H1 (cell line): Measurements from ENCODE around the gene ITGB1BP1. TPM values are rescaled to one million over a fixed set of nuclear protein-coding genes. Genes with fewer than 3 reads are reported as not detected.

Experiments
- CTCF ChIA-PET: fragments of 300-600 bp; sonication (Branson Sonifier 250); formaldehyde crosslinking; loops from one replicate; lab custom pipeline; 2021; ENCODE audit not compliant: partially characterized antibody; lab: Charles Lee
- POLR2A ChIA-PET: fragments of 300-600 bp; sonication (Branson Sonifier 250); formaldehyde crosslinking; loops from one replicate; lab custom pipeline; 2021; ENCODE audit warnings: inconsistent platforms; ENCODE audit not compliant: partially characterized antibody; lab: Charles Lee
- DNase-seq, 2 experiments: peaks; one replicate each; pipeline versions ENCODE4 v3.0.0 to v3.0.0-alpha.2; 2010 to 2022; ENCODE audit warnings: low spot score in 2 of 2, low read depth in 1 of 2, mixed read lengths in 1 of 2
- FAIRE-seq: peaks from 2 replicates; lab custom pipeline; 2011; peaks lifted over from hg19 to GRCh38; lab: Jason Lieb, UNC
- H2AFZ ChIP-seq: 2 replicates; pipeline ENCODE4 v1.8.1; 2012; ENCODE audit warnings: low read length, inconsistent platforms
- H2AK5ac ChIP-seq: 2 replicates; pipeline ENCODE4 v1.6.1; 2013; ENCODE audit warnings: low read depth, low read length
- H2BK120ac ChIP-seq: replicated peaks from 2 replicates; pipeline ENCODE3; 2013; ENCODE audit warnings: low read depth, low read length, inconsistent platforms
- H2BK12ac ChIP-seq: 2 replicates; pipeline ENCODE4 v1.6.1; 2013; ENCODE audit warnings: low read depth, low read length
- H2BK15ac ChIP-seq: 2 replicates; pipeline ENCODE4 v1.6.1; 2013; ENCODE audit warnings: low read length
- H2BK20ac ChIP-seq: 2 replicates; pipeline ENCODE4 v1.6.1; 2013; ENCODE audit warnings: low read length
- H2BK5ac ChIP-seq: 2 replicates; pipeline ENCODE4 v1.6.1; 2013; ENCODE audit warnings: low read depth, low read length
- H3K14ac ChIP-seq: 2 replicates; pipeline ENCODE4 v1.6.1; 2013; ENCODE audit warnings: inconsistent platforms; ENCODE audit not compliant: insufficient read length
- H3K18ac ChIP-seq: 2 replicates; pipeline ENCODE4 v1.6.1; 2013; ENCODE audit warnings: low read length; ENCODE audit errors: extremely low read depth
- H3K23ac ChIP-seq: 2 replicates; pipeline ENCODE4 v1.6.1; 2013; ENCODE audit warnings: inconsistent platforms; ENCODE audit not compliant: insufficient read length
- H3K23me2 ChIP-seq: 2 replicates; pipeline ENCODE4 v1.6.1; 2013; ENCODE audit warnings: low read depth, low read length
- H3K27ac ChIP-seq: 2 replicates; pipeline ENCODE4 v1.6.1; 2011; ENCODE audit warnings: low read depth, low read length, inconsistent platforms
- H3K27me3 ChIP-seq, 4 experiments: replicated peaks in 1 of 4; 1 replicate in 1 of 4; 2 replicates in 3 of 4; pipeline versions ENCODE4 v1.6.1 to v1.8.1; 2011 to 2013; ENCODE audit warnings: low read length in 3 of 4, mild to moderate bottlenecking in 3 of 4, inconsistent platforms in 2 of 4, mixed read lengths in 2 of 4, moderate library complexity in 1 of 4; ENCODE audit not compliant: control insufficient read depth in 3 of 4, insufficient read depth in 3 of 4; ENCODE audit errors: extremely low read depth in 1 of 4
- H3K36me3 ChIP-seq, 4 experiments: 2 replicates each; pipeline versions ENCODE4 v1.6.1 to v1.8.1; 2011 to 2013; ENCODE audit warnings: mild to moderate bottlenecking in 4 of 4, low read length in 3 of 4, moderate library complexity in 2 of 4, control low read depth in 1 of 4, inconsistent platforms in 1 of 4; ENCODE audit not compliant: insufficient read depth in 4 of 4, control insufficient read depth in 2 of 4
- H3K4ac ChIP-seq: replicated peaks from 2 replicates; pipeline ENCODE3; 2013; ENCODE audit warnings: low read length, low read depth, mixed read lengths, inconsistent platforms; ENCODE audit not compliant: insufficient read length
- H3K4me1 ChIP-seq, 4 experiments: replicated peaks in 1 of 4; 1 replicate in 1 of 4; 2 replicates in 3 of 4; pipeline versions ENCODE4 v1.6.1 to v1.8.1; 2011 to 2013; ENCODE audit warnings: low read length in 3 of 4, inconsistent platforms in 2 of 4, mixed read lengths in 1 of 4; ENCODE audit not compliant: insufficient read depth in 4 of 4, control insufficient read depth in 3 of 4
- H3K4me2 ChIP-seq, 2 experiments: 2 replicates each; pipeline versions ENCODE4 v1.6.1 to v1.8.1; 2011 to 2013; ENCODE audit warnings: low read depth in 2 of 2, low read length in 2 of 2, control low read depth in 1 of 2, inconsistent platforms in 1 of 2, mild to moderate bottlenecking in 1 of 2; ENCODE audit not compliant: insufficient read depth in 1 of 2
- H3K4me3 ChIP-seq, 4 experiments: fragments of 200-600, 300-600 bp in 1 of 4; sonication (generic), shearing (Covaris generic), sonication (Bioruptor Twin) in 1 of 4; 2 replicates each; pipeline versions ENCODE4 v1.5.1 to v1.8.1; 2011 to 2016; ENCODE audit warnings: low read length in 4 of 4, low read depth in 3 of 4, control low read depth in 2 of 4, inconsistent platforms in 2 of 4, mild to moderate bottlenecking in 2 of 4, mixed read lengths in 1 of 4, moderate library complexity in 1 of 4; ENCODE audit not compliant: insufficient read depth in 2 of 4; ENCODE audit errors: extremely low read depth in 1 of 4
- H3K56ac ChIP-seq: replicated peaks from 2 replicates; pipeline ENCODE3; 2013; ENCODE audit warnings: low read depth, mild to moderate bottlenecking, mixed read lengths, low read length, inconsistent platforms; ENCODE audit not compliant: insufficient read length
- H3K79me1 ChIP-seq: 2 replicates; pipeline ENCODE4 v1.6.1; 2013; ENCODE audit warnings: low read depth, low read length, control low read depth
- H3K79me2 ChIP-seq, 2 experiments: 2 replicates each; pipeline versions ENCODE4 v1.6.1 to v1.8.1; 2012 to 2013; ENCODE audit warnings: low read length in 2 of 2, mild to moderate bottlenecking in 2 of 2, inconsistent platforms in 1 of 2; ENCODE audit not compliant: insufficient read depth in 2 of 2, control insufficient read depth in 1 of 2
- H3K9ac ChIP-seq, 4 experiments: replicated peaks in 1 of 4; 1 replicate in 1 of 4; 2 replicates in 3 of 4; pipeline versions ENCODE4 v1.6.1 to v1.8.1; 2011 to 2013; ENCODE audit warnings: low read depth in 3 of 4, low read length in 3 of 4, control low read depth in 2 of 4, mild to moderate bottlenecking in 2 of 4, moderate library complexity in 2 of 4, inconsistent platforms in 1 of 4; ENCODE audit errors: extremely low read depth in 1 of 4
- H3K9me3 ChIP-seq, 2 experiments: 2 replicates each; pipeline versions ENCODE4 v1.6.1 to v1.8.1; 2012 to 2013; ENCODE audit warnings: mild to moderate bottlenecking in 2 of 2, moderate library complexity in 2 of 2, control low read depth in 1 of 2, inconsistent platforms in 1 of 2, low read depth in 1 of 2, low read length in 1 of 2, mixed read lengths in 1 of 2; ENCODE audit not compliant: insufficient read depth in 2 of 2
- H4K20me1 ChIP-seq, 2 experiments: replicated peaks in 1 of 2; 2 replicates each; pipeline versions ENCODE3 to v1.8.1; 2011 to 2013; ENCODE audit warnings: inconsistent platforms in 2 of 2, low read length in 2 of 2, mild to moderate bottlenecking in 1 of 2; ENCODE audit not compliant: insufficient read depth in 2 of 2, control insufficient read depth in 1 of 2
- H4K5ac ChIP-seq: 2 replicates; pipeline ENCODE4 v1.6.1; 2013; ENCODE audit warnings: low read length, low read depth, mixed read lengths, inconsistent platforms; ENCODE audit not compliant: insufficient read length
- H4K8ac ChIP-seq: 2 replicates; pipeline ENCODE4 v1.8.0; 2013; ENCODE audit warnings: mild to moderate bottlenecking, moderate library complexity, low read length, inconsistent platforms; ENCODE audit not compliant: insufficient read depth; ENCODE audit errors: extremely low read depth
- H4K91ac ChIP-seq: replicated peaks from 2 replicates; pipeline ENCODE3; 2013; ENCODE audit warnings: low read length, mixed read lengths, inconsistent platforms; ENCODE audit not compliant: insufficient read length
- FOSL1 ChIP-seq: IDR thresholded peaks from 2 replicates; pipeline ENCODE4 v1.6.1; 2011; ENCODE audit warnings: mild to moderate bottlenecking, low read depth, low read length, moderate library complexity; ENCODE audit not compliant: insufficient read depth
- NRF1 ChIP-seq: IDR thresholded peaks from 2 replicates; pipeline ENCODE4 v1.6.1; 2011; ENCODE audit warnings: mild to moderate bottlenecking, low read depth, low read length, improper control_type of control experiment
- WGBS, 2 experiments: shearing (Covaris generic) in 1 of 2; methylation state at CpG; one replicate each; pipeline versions ENCODE4 v1.1.6 to v1.1.7; 2013 to 2015; ENCODE audit warnings: low lambda C conversion rate in 2 of 2, mixed read lengths in 2 of 2, inconsistent platforms in 1 of 2, low coverage in 1 of 2, missing lambda C conversion rate in 1 of 2; ENCODE audit not compliant: insufficient replicate concordance in 2 of 2, insufficient coverage in 1 of 2, insufficient read length in 1 of 2; ENCODE audit errors: extremely low coverage in 1 of 2, missing lambda C conversion rate in 1 of 2; 5-methylcytosine and 5-hydroxymethylcytosine counted together
- polyA plus RNA-seq, 7 experiments: library from polyadenylated mRNA; depleted of rRNA in 3 of 7; stranded (reverse) in 5 of 7; unstranded in 2 of 7; fragments of >200 nt in 5 of 7; fragments of 200-250 nt in 2 of 7; gene quantifications; 1 replicate in 5 of 7; 2 replicates in 1 of 7; 4 replicates in 1 of 7; pipeline versions ENCODE4 v1.2.1 to v1.2.3, GENCODE V29; 2011 to 2013; ENCODE audit warnings: missing spikeins in 2 of 7, mixed read lengths in 2 of 7
- total RNA-seq: library from RNA; stranded (reverse); fragmentation: NEBNext Ultra II Directional; extraction: Animal tissue kit (Norgen Biotek cat#: 25700); gene quantifications from 2 replicates; pipeline ENCODE4 v1.2.1, GENCODE V29; 2021

Gene ITGB1BP1
- total and polyA plus RNA-seq, 2 of the 8 experiments (the other 6 are each of a cell fraction or from before 2014, with no cell fraction given) = 16.1 to 45.4 TPM

GRCh38 chr2:9434489-9434888 is 11.2 kb upstream of the ITGB1BP1 start:
- WGBS, 2 experiments = 90% methylated on average over 2 of the region's 2 CpGs; no CpG with 5 or more reads in 1 of the 2 experiments
- Histone ChIP-seq H3K27me3 (no peaks in the 10 kb centered on the region), H4K20me1 (no peaks in the 10 kb centered on the region), H3K27ac (no peak overlapping the region), H3K36me3 (peaks cover 14 to 80% (median 59%) of the 10 kb centered on the region in 4 experiments), H3K9ac (no peak overlapping the region), H3K4me1 (no peaks in the 10 kb centered on the region), H2BK12ac (no peak overlapping the region), H3K56ac (no peak overlapping the region), H3K9me3 (no peaks in the 10 kb centered on the region), H2AK5ac (no peak overlapping the region), H3K4me2 (no peak overlapping the region), H3K23me2 (no peaks in the 10 kb centered on the region), H2BK120ac (no peak overlapping the region), H3K23ac (no peak overlapping the region), H3K79me2 (no peaks in the 10 kb centered on the region), H4K5ac (no peak overlapping the region), H2BK15ac (no peak overlapping the region), H3K14ac (no peak overlapping the region), H3K79me1 (no peaks in the 10 kb centered on the region), H2AFZ (no peak overlapping the region), H2BK5ac (no peak overlapping the region), H3K18ac (no peak overlapping the region), H2BK20ac (no peak overlapping the region), H3K4ac (no peak overlapping the region), H3K4me3 (no peak overlapping the region), H4K8ac (no peak overlapping the region), H4K91ac (no peak overlapping the region)
- DNase-seq (no peak), FAIRE-seq (no peak)
- TF ChIP-seq NRF1 (no peak), FOSL1 (no peak)
- ChIA-PET POLR2A (no interaction called here), CTCF (interaction anchor here (0.8 to 1.2 kb wide), 3 partner anchors 28 to 45 kb away, joined by 3 read pairs; no protein-coding TSS in a partner anchor)
